AG04450 (cell line): ENCODE data around the gene GRIP1. TPM values are rescaled to one million over a fixed set of nuclear protein-coding genes. Genes with fewer than 3 reads are reported as not detected.

ENCODE experiments used
- CTCF ChIA-PET: fragments of 300-600, 350-600 bp; formaldehyde crosslinking; extraction: SDS; loops from one replicate; lab custom pipeline; 2022; ENCODE audit warnings: antibody characterized with exemption, inconsistent platforms; lab: Charles Lee
- POLR2A ChIA-PET: fragments of 350-600 bp; formaldehyde crosslinking; extraction: SDS; loops from one replicate; lab custom pipeline; 2021; ENCODE audit warnings: antibody characterized with exemption, inconsistent platforms; lab: Yijun Ruan, JAX
- DNase-seq: peaks from one replicate; pipeline ENCODE4 v3.0.0-alpha.2; 2011; ENCODE audit warnings: low read depth, low spot score
- H3K27ac ChIP-seq: one replicate; pipeline ENCODE4 v1.5.1; 2012; ENCODE audit warnings: low read depth, low read length, control low read depth
- H3K27me3 ChIP-seq: one replicate; pipeline ENCODE4 v1.6.0; 2012; ENCODE audit warnings: low read length; ENCODE audit not compliant: control insufficient read depth, insufficient read depth
- H3K4me3 ChIP-seq: 2 replicates; pipeline ENCODE4 v1.5.1; 2011; ENCODE audit warnings: mild to moderate bottlenecking, low read depth, low read length, control low read depth
- H3K9me3 ChIP-seq: 2 replicates; pipeline ENCODE4 v1.5.1; 2012; ENCODE audit warnings: low read length; ENCODE audit not compliant: control insufficient read depth, insufficient read depth
- CTCF ChIP-seq: IDR thresholded peaks from 2 replicates; pipeline ENCODE4 v1.5.1; 2011; ENCODE audit warnings: low read depth, low read length, control low read depth, inconsistent platforms
- polyA plus RNA-seq: library from polyadenylated mRNA; depleted of rRNA; stranded (reverse); fragments of >200 nt; gene quantifications from 2 replicates; pipeline ENCODE4 v1.2.3, GENCODE V29; 2011

The GRIP1 gene
- polyA plus RNA-seq, 1 experiment = not detected

- ChIA-PET POLR2A (no interaction called here), CTCF (interaction anchor here (0.6 to 1.4 kb wide), 3 partner anchors 9 to 1644 kb away, joined by 3 to 4 read pairs (median 3); no protein-coding TSS in a partner anchor)
- H3K4me3 ChIP-seq = no peak overlapping the region
- DNase-seq = no peak
- no peaks in the 10 kb centered on the region for H3K9me3 ChIP-seq
- H3K27me3 ChIP-seq = peaks cover 6% of the 10 kb centered on the region
- H3K27ac ChIP-seq = no peak overlapping the region
- TF ChIP-seq CTCF = no peak
Observed at GRCh38 chr12:66699738-66700482, 21.0 kb upstream of the GRIP1 start.

GRCh38 chr12:66698558-66698957, 19.7 kb upstream of the GRIP1 start:
- no peak for DNase-seq
- no peak for TF ChIP-seq CTCF
- Histone ChIP-seq H3K27me3 (peaks cover 6% of the 10 kb centered on the region), H3K9me3 (no peaks in the 10 kb centered on the region), H3K27ac (no peak overlapping the region), H3K4me3 (no peak overlapping the region)
- POLR2A ChIA-PET = no interaction called here
- CTCF ChIA-PET = no interaction called here

GRCh38 chr12:66697404-66697803, 18.5 kb upstream of the GRIP1 start:
- H3K27ac ChIP-seq = no peak overlapping the region
- no peak for TF ChIP-seq CTCF
- ChIA-PET POLR2A (no interaction called here), CTCF (interaction anchor here (1.2 kb wide), 1 partner anchor 12 kb away, joined by 4 read pairs; no protein-coding TSS in a partner anchor)
- no peaks in the 10 kb centered on the region for H3K9me3 ChIP-seq
- no peak for DNase-seq
- H3K27me3 ChIP-seq = peaks cover 6% of the 10 kb centered on the region
- H3K4me3 ChIP-seq = no peak overlapping the region

GRCh38 chr12:66694666-66695613, 16.1 kb upstream of the GRIP1 start:
- peaks cover 6% of the 10 kb centered on the region for H3K27me3 ChIP-seq
- CTCF ChIA-PET = interaction anchor here (0.5 to 5.1 kb wide), 17 partner anchors 10 to 1804 kb away, joined by 3 to 49 read pairs (median 4); no protein-coding TSS in a partner anchor
- H3K9me3 ChIP-seq = no peaks in the 10 kb centered on the region
- no peak for TF ChIP-seq CTCF
- H3K4me3 ChIP-seq = no peak overlapping the region
- H3K27ac ChIP-seq = no peak overlapping the region
- DNase-seq = no peak
- POLR2A ChIA-PET = interaction anchor here (0.7 kb wide), 1 partner anchor 55 kb away, joined by 3 read pairs; no protein-coding TSS in a partner anchor
